Caki2 (cell line): ENCODE data around the gene FIGLA. TPM values are rescaled to one million over a fixed set of nuclear protein-coding genes. Genes with fewer than 3 reads are reported as not detected.
"Not testable (repeated sequence)": the region's sequence is repeated elsewhere in the genome, so short reads cannot be mapped to it uniquely, and the experiment has no call there.

Experiments used
- DNase-seq: peaks from one replicate; pipeline ENCODE4 v3.0.0-alpha.2; 2015; ENCODE audit warnings: low read depth
- in situ Hi-C: cut with HindIII; loops from 2 replicates; pipeline ENCODE4 v1.10.0; 2016; ENCODE audit warnings: low sequenced_read_pairs, low pct_unique_long_range_greater_than_20kb, mixed read lengths
- total RNA-seq: library from RNA; depleted of rRNA; stranded (reverse); fragments of >200 nt; shearing (Covaris generic); gene quantifications from 2 replicates; pipeline ENCODE4 v1.2.3, GENCODE V29; 2014; ENCODE audit warnings: low replicate concordance

Gene FIGLA
- total RNA-seq, 1 experiment from 2014 or later, result not detected

DNA sequence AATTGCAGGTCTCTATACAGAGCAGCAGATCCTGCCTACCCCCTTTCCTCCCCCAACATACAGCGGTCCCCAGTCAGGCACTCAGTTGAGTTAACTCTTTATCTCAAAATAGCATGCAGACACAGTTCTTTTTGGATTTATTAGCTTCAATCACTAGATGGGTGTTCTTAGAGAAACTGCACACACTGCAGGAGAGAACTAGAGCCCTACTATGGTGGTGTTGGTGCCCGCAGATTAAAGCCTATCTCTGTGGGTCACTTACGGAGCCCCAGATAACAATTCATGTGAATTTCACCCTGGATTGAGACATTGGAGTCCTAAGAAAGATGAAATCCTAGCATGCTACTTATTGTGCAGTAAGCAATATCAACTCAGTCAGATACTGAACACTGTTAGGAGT lies 34.3 kb downstream of the FIGLA start:
- in situ Hi-C loops, result no loop called here
- DNase-seq, result no peak

DNA sequence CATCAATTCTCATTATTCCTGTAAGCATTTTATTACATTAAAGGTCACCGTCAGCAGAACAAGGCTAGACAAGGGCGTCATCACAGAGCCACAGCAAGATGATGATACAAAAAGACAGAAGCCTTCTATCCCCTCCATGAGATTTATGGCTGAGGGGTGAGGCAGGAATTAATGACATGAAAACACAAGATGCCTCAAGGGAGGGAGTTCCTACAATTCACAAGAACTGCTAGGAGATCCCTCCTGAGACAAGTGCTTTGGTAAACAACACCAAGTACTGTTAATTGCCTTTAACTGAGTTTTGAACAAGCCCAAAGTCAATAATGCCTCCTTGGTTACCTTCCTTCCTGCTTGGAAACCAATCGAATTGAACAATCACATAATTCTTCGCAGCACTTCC lies 36.5 kb downstream of the FIGLA start:
- DNase-seq, result no peak
- in situ Hi-C loops, result no loop called here

DNA sequence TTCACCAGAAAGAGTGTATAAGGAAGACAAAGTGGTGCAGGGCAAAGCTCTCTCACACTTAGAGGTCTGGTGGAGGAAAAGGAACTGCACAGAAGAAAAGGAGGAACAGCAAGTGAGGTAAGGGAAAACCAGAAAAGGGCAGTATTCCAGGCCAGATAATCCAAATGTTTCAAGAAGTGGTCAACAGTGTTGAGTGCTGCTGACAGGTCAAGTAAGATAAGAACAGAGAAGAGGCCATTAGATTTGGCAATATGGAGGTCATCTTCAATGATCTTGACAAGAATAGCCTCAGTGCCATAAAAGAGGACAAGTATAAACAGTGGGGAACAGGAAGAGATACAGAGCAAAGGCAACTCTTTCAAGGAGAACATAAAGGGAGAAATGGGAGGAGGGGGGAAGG lies 37.4 kb downstream of the FIGLA start:
- DNase-seq, result no peak
- in situ Hi-C loops, result no loop called here

DNA sequence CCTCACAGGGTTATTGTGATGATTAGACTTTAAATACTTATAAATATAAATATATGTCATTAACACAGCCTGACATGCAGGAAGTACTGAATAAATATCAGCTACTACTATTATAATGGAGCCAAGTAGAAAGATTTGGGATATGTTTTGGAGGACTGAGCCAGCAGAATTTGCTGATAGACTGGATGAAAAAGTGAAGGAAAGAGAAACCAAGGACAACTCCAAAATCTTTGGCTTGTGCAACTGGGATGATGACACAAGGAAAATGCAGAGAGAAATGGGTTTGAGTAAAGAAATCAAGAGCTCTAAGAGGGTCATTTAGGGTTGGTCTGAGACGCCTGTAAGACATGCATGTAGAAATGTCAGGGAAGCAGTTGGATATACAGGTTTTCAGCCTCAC lies 38.0 kb downstream of the FIGLA start:
- in situ Hi-C loops, result no loop called here

DNA sequence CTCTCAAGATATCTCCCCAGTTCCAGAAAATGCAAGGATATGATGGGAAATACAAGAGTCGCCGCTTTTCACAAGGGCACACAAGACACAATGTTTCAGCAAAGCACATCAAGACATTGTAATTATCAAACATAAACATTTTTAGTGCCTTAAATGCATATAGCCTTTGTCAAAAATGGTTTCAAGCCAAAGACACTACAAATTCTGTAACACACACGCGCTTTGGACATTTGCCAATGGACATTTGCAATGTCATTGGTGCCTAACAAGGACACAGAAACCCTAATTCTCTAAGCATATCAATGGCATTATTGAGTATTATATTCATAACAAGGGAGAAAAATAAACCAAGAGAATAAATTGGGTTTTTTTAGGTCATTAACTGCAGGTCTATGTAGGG lies 38.6 kb downstream of the FIGLA start:
- in situ Hi-C loops, result no loop called here
- no peak for DNase-seq

More for the DNA sequence above, 38.0 kb downstream of the FIGLA start:
- no peak for DNase-seq

DNA sequence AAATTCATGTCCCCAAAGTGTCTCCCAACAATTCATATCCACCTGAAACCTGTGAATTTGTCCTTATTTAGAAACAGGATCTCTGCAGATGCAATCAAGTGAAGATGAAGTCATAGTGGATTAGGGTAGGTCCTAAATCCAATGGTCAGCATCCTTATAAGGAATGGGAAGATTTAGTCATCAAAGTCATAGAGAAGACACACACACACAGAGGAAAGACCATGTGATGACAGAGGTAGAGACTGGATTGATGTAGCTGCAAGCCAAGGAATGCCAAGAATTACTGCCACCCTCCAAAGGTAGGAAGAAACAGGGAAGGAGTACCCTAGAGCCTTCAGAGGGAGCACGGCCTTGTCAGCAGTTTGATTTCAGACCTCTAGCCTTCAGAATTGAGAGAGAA lies 40.1 kb downstream of the FIGLA start:
- in situ Hi-C loops, result no loop called here
- no peak for DNase-seq

DNA sequence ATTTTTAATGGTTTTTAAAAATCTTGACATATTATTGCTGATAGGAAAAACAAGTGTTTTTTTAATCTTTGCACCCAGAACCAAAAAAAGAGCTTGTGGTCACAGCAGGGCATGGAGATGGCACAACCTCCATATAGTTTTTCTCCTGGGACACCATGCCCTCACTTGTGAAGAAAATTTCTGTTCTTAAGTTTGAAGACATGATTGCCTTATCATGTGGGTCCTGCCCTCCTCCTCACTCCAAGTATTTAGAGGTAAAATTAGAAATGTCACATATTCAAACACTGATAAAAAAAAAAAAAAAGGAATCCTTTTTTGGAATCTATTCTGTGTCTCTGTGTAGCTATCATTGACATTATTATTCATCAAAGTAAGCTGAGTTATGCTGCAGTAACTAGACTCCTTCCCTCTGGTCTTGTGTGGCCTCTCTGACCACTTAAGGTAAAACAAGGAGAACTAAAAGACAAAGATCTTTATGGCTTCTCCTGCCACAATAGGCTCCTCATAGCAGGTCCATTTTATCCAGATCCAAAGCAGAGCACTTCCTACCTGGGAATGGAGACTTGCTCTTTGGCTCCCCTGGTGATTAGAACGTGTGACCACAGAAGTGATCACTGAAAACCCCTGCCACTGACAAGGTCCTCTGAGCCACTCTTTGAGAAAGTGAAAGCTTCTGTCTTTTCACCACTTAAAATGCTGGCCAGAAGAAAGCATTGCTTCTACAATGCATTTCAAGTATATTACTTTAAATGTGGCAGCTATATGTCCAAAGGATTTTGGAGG lies 42.2 kb downstream of the FIGLA start:
- in situ Hi-C loops, result no loop called here
- no peak for DNase-seq

DNA sequence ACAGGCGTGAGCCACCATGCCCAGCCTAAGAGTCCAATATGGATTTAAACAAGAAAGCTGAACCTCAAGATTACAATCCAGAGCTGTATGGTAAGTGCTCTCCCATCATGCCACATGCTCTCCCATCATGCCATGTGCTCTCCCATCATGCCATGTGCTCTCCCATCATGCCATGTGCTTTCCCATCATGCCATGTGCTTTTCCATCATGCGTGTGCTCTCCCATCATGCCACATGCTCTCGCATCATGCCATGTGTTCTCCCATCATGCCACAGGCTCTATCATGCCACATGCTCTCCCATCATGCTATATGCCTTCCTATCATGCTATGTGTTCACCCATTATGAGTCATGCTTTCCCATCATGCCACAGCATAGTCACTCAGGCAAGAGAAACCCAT lies 43.2 kb downstream of the FIGLA start:
- in situ Hi-C loops, result no loop called here
- DNase-seq, result no peak

DNA sequence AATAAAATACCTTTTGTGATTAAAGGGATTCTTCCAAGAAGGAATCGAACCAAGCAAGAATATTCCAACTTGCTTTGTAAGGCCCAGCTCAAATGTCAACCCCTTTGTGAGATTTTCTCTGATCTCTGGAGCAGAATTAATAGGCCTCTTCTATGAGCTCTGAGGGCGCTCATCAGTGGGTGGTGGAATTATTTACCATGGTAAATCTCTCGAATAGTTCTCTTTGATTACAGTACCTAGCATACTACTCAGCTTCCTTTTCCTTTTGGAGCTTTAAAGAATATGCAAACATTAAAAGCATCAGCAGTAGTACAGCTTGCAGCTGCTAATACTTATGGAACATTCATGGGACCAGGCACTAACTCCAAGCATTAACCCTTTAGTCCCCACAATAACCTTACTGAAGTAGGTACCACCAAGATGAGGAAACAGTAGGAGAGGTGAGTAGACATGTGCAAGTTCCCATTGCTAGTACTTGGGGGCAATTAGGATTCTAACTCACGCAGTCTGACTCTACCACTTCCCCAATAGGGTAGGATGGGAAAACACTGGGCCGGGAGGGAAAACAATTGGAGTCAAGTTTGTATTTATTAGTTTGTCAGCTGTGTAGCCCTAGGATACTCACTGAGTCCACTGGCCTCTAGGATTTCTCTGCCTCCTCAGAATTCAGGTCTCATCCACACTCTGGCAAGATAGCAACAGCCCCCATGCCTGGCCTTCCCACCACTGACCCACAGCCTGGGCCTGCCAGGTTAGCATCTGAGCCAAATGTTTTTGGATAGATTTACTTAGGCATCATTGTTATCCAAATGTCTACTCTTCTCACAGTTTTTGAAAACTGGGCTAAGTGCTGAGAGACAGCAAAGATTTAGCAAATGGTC lies 44.1 kb downstream of the FIGLA start:
- in situ Hi-C loops, result no loop called here

DNA sequence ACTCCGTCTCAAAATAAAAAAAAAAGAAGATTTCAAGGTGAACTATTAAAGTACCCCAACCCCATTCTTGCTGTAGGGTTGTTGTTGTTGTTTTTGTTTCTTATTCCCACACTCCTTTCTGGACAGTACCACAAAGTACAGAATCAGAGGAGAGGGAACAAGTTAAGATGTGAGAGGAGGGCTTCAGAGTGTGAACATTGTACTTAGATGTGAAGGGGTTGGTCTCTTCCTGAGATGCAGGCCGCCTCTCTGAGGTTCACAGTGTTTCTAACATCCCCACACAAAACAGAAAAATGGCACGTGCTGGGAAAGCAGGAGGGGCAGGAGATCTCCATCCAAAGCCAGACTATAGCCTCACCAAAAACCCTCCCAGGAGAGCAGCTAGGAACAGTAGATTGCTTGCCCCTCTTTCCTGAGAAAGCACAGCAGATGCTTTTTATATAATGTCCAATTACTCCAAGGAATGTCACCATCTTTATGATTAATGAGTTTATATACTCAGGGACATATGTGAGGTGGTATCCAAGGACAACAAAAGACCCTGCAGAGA lies 45.1 kb downstream of the FIGLA start:
- in situ Hi-C loops, result no loop called here
- no peak for DNase-seq

More for the DNA sequence above, 44.1 kb downstream of the FIGLA start:
- DNase-seq, result no peak

DNA sequence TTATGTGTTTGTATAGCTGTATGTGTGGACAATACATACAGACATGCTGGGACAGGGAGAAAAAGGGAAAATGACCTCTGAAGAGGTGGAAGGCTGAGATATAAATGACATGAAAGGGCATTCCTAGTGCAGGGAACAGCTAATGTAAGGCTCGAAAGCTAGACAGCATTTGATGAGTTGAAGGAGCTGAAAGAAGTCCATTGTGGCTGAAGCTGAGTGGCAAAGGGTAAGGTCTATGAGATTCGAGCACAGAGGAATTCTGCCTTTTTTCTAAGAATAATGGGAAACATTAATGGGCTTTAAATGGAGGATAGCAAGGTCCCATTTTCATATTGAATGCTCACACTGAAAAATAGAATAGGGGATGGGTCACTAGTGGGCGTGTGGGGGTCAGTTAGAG lies 46.0 kb downstream of the FIGLA start:
- in situ Hi-C loops, result no loop called here
- no peak for DNase-seq

DNA sequence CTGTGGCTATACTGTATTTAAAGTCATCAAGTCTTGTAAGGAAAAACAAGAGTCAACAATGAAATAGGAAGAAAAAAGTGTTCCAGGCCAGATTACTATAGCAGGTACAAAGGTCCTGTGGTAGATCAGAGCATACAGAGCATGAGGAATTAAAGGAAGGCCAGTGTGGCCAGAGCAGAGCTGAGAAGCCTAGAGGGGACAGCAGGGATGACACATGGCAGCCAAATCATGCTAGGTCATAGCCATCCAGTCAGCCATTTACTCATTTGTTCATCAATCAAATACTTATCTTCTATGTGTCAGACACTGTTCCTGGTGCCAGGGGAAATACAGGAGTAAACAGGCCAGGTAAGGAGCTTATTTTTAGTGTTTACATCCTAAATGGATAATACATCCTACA lies 46.8 kb downstream of the FIGLA start:
- DNase-seq, result no peak
- in situ Hi-C loops, result no loop called here

DNA sequence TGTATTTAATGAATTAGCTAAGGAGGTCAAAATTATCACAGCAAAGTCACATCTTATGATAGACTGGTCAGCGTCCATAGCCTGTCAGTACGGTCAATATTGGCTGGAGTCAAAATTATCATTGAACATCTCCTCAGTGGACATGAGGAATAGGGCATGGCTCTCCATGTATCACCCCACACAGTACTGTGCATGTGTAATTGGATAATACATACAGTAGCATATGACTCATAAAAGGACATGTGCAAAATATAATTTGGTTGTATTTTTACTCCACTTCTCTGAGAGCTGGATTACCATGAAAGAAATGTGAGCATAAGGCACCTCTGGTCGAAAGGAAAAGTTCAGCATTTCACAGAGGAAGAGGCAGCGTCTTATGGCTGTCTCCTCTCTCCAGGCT lies 47.4 kb downstream of the FIGLA start:
- no peak for DNase-seq

DNA sequence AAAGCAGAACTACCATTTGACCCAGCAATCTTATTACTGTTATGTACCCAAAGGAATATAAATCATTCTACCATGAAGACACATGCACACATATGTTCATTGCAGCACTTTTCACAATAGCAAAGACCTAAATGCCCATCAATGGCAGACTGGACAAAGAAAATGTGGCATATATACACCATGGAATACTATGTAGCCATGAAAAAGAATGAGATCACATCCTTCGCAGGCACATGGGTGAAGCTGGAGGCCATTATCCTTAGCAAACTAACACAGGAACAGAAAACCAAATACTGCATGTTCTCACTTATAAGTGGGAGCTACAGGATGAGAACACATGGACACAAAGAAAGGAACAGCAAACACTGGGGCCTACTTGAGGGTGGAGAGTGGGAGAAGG lies 51.0 kb downstream of the FIGLA start:
- in situ Hi-C loops, DNase-seq: not testable (repeated sequence)

More for the DNA sequence above, 47.4 kb downstream of the FIGLA start:
- in situ Hi-C loops, result no loop called here

DNA sequence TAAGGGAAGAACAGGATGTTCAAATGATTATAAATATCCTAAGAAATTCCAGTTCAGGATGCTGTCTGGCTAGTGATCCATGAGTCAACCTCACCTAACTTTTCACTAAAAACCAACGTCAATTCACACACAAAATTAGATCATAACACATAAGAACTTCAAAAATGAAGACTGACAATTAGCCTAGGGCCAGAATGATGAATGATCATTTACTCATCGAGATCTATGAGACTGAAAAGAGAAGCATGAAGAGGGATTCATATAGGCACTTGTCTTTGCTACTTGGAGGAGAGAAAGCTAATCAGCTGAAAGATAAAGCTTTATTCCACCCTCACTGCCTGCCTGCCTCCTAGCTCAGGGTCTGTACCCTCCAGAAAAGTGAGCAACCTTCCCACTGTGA lies 52.3 kb downstream of the FIGLA start:
- no peak for DNase-seq
- in situ Hi-C loops, result no loop called here

DNA sequence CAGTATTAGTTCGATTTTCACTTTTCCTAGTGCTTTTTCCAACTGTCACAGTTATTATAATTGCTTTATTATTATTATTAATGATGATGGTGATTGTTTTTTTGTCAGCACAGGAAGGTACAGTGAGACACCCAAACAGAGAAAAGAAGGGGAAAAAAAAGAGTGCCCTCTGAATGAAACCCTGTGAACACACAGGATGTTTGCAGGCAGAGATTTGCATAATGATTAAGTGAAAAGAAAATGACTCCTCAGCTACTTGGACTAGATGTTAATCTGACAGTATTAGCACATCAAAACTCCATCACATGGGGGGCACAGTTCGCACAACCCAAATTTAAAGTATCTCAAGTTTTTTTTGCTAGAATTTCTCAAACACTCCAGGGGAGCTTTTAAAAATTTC lies 55.4 kb downstream of the FIGLA start:
- no peak for DNase-seq
- in situ Hi-C loops, result no loop called here

DNA sequence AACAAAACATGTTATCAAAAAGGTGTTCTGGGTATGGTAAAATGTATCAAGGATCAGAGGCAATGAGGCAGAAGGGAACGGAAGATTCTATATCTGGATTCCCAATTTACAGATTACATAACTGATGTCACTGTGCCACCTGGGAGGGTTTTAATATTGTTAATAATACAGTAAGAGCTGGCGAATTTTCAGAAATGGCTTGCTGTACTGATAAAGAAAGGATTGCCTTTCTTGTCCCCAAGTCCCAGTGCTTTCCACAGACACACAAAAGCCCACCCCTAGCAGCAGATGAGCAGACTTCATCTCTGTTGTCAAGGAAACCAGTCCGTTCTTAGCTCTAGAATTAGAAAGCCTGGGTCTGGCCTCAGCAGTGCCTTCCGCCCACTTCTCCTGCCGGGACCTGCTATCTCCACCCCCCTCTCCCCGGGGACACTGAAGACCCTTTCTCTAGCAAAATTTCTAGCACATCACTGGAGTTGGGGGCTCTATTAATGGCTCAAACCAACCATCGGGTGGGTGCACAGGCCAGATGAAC lies 56.7 kb downstream of the FIGLA start:
- no peak for DNase-seq
- in situ Hi-C loops, result no loop called here

DNA sequence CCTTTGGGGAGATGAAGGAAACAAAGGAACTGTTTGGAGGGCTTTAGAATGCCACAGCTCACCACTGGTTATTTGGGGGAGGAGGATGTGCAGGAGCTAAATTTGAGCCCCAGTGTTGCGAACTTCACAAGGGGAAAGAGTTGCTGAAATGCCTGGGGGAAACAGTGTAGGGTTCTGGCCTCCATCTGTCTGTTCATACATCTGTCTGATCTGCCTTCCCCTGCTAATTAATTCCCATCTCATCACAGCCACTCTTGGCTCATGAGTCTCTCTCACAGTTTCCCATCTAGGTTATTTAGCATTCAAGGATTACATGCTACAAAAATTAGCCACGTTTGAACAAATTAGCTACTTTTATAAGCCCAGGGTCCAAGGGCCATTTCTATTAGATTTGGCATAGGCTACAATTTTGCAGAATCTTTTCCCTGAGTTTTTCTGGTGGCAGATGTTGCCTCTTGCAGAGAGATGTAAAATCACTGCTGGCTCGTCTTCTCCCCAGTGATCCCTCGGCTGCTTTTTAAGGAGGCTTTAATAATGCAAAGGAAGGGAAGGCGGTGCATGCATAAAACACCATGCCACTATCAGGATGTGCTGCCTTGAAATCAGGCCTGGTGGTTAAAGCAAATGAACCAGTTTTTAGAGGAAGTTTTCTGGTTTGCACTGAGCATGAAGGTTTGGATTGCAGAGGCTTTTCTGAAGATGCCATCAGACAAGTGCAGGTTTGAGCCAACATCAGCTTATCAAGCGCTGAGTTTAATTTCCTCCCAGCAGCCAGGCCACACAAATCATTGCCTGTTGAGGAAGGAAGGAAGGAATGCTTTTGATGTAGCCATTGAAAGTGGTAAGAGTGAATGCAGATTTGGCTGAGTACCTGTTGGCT lies 57.4 kb downstream of the FIGLA start:
- in situ Hi-C loops, result no loop called here
- DNase-seq, result no peak
